Mammary epithelial cell (primary cell): ENCODE measurements around the gene TENM4.

Experiments
- EZH2 ChIP-seq: IDR thresholded peaks from 2 replicates; pipeline ENCODE4 v1.6.1; 2012; ENCODE audit warnings: low read length, inconsistent platforms, borderline replicate concordance
- TF ChIP-seq, protein P1 (sequence below), 2 donors: IDR thresholded peaks in 1 of 2; conservative IDR thresholded peaks in 1 of 2; 2 replicates each; pipeline ENCODE4 v1.5.1; 2011 to 2012; ENCODE audit warnings: inconsistent platforms in 2 of 2, low read length in 2 of 2, mild to moderate bottlenecking in 2 of 2, control low read depth in 1 of 2, low read depth in 1 of 2; ENCODE audit not compliant: insufficient read depth in 1 of 2; ENCODE audit errors: extremely low read depth in 1 of 2

DNA sequence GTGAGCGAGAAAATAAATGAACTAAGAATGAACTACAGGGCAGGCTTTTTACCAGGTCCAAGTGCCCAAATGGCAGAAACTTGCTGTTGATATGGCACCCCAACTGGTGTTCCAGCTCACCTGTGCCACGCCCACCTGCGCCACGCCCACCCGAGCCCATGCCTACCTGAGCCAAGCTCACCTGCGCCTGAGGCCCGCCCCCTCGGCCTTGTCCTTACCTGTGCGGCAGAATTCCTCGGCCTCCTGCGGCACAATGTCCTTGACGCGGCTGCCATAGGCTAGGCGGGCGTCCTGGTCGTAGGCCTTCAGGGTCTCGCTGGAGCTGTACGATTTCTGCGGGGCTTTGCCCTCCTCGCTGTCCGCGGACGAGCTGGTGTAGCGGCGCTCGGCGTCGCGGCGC is 371.3 kb downstream of the TENM4 start:
- TF ChIP-seq, protein P1, sequence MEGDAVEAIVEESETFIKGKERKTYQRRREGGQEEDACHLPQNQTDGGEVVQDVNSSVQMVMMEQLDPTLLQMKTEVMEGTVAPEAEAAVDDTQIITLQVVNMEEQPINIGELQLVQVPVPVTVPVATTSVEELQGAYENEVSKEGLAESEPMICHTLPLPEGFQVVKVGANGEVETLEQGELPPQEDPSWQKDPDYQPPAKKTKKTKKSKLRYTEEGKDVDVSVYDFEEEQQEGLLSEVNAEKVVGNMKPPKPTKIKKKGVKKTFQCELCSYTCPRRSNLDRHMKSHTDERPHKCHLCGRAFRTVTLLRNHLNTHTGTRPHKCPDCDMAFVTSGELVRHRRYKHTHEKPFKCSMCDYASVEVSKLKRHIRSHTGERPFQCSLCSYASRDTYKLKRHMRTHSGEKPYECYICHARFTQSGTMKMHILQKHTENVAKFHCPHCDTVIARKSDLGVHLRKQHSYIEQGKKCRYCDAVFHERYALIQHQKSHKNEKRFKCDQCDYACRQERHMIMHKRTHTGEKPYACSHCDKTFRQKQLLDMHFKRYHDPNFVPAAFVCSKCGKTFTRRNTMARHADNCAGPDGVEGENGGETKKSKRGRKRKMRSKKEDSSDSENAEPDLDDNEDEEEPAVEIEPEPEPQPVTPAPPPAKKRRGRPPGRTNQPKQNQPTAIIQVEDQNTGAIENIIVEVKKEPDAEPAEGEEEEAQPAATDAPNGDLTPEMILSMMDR (conservative IDR thresholded peaks at IDR 0.05 in 1 of 2, IDR thresholded peaks at IDR 0.05 in 1 of 2; ENCODE audit: extremely low read depth in 1 of 2, insufficient read depth in 1 of 2, low read depth in 1 of 2, low read length in 2 of 2) = no peak
- no peak for TF ChIP-seq EZH2
